Measurements from ENCODE around the gene PRR12. TPM values are rescaled to one million over a fixed set of nuclear protein-coding genes. Genes with fewer than 3 reads are reported as not detected.

The PRR12 gene
- total and polyA plus RNA-seq, 3 donors from 2014 or later = 15.7 to 33.1 (median 32.8) TPM

DNA sequence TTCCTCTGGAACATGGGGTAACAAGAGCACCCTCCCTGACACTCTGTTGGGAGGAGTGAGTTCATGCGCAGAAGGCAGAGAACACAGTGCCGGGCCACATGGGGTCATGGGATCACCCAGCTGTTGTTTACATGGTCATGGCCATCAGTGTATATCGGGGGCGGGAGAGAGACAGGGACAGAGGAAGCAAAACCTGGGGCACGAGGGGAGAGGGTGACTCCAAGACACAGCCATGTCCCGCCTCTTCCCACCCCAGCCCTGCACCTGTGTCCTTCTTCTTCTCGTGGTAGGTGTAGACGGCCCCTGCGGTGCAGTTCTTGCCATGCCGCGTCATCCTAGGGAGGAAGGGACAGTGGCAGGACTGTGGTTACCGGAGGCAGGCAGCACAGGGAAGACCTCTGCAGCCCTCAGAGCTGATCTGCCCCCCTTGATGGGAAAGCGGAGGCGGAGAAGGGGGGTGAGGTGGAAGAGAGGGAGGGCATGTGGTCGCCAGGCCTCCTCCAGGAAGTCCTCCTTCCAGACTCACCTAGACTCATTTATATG, 30.6 kb upstream of the PRR12 start:
- intact Hi-C loops (cut with DNase I; ENCODE audit: low total_unique reads) = no loop called here
- no peaks in the 10 kb centered on the region for H3K27me3 ChIP-seq
- no peak overlapping the region for H3K4me3 ChIP-seq
- H3K27ac ChIP-seq = no peak overlapping the region
- peaks cover 5% of the 10 kb centered on the region for H3K4me1 ChIP-seq
- peak; percentile 35 for DNase-seq
- no peaks in the 10 kb centered on the region for H3K9me3 ChIP-seq
- WGBS, 2 donors = 69 to 73% methylated on average over 15 of the region's 15 CpGs
- TF ChIP-seq, protein P1, sequence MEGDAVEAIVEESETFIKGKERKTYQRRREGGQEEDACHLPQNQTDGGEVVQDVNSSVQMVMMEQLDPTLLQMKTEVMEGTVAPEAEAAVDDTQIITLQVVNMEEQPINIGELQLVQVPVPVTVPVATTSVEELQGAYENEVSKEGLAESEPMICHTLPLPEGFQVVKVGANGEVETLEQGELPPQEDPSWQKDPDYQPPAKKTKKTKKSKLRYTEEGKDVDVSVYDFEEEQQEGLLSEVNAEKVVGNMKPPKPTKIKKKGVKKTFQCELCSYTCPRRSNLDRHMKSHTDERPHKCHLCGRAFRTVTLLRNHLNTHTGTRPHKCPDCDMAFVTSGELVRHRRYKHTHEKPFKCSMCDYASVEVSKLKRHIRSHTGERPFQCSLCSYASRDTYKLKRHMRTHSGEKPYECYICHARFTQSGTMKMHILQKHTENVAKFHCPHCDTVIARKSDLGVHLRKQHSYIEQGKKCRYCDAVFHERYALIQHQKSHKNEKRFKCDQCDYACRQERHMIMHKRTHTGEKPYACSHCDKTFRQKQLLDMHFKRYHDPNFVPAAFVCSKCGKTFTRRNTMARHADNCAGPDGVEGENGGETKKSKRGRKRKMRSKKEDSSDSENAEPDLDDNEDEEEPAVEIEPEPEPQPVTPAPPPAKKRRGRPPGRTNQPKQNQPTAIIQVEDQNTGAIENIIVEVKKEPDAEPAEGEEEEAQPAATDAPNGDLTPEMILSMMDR (IDR thresholded peaks at IDR 0.05) = no peak
- no peak for TF ChIP-seq POLR2A (IDR thresholded peaks at IDR 0.05)
- no peaks in the 10 kb centered on the region for H3K36me3 ChIP-seq (ENCODE audit: low read depth, missing control alignments)

DNA sequence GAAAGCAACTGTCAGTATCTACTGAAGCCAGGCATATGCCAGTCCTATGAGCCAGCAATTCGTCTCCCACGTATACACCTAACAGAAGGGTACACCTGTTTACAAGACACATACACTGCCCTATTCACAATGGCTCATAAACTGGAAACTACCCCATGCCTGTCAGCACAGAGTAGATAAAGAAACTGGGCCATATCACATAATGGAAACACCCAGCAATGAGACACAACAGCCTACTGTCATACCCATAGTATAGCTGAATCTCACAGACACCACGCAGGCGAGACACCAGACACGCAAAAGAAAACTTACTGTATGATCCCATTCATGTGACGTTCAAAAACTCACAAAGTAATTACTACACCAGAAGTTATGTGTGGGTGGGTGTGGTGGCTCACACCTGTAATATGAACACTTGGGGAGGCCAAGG, 26.4 kb upstream of the PRR12 start:
- peaks cover 5% of the 10 kb centered on the region for H3K4me1 ChIP-seq
- H3K27ac ChIP-seq = no peak overlapping the region
- no peaks in the 10 kb centered on the region for H3K9me3 ChIP-seq
- H3K36me3 ChIP-seq (ENCODE audit: low read depth, missing control alignments) = no peaks in the 10 kb centered on the region
- 76 to 90% methylated on average over 6 of the region's 6 CpGs for WGBS, 2 donors
- H3K4me3 ChIP-seq = no peak overlapping the region
- no peak for DNase-seq
- intact Hi-C loops (cut with DNase I; ENCODE audit: low total_unique reads) = no loop called here
- H3K27me3 ChIP-seq = no peaks in the 10 kb centered on the region
- no peak for TF ChIP-seq POLR2A (IDR thresholded peaks at IDR 0.05)

DNA sequence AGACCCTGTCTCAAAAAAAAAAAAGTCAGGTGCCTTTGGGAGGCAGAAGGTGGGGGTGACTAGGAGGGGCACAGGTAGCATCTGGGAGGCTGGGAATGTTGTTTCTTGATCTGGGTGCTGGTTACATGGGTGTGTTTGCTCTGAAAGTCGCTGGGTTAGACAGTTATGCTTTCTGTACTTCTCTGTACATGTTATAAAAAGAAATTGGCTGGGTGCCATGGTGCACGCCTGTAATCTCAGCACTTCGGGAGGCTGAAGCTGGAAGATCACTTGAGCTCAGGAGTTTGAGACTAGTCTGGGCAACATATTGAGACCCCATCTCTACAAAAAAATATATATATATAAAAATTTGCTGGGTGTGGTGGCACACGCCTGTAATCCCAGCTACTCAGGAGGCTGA, 25.7 kb upstream of the PRR12 start:
- DNase-seq = peak; percentile 68
- WGBS, 2 donors = 43 to 46% methylated on average over 4 of the region's 4 CpGs
- TF ChIP-seq POLR2A (IDR thresholded peaks at IDR 0.05) = no peak
- TF ChIP-seq, protein P1 (IDR thresholded peaks at IDR 0.05) = no peak
- Histone ChIP-seq H3K4me1 (peaks cover 6% of the 10 kb centered on the region), H3K36me3 (ENCODE audit: low read depth, missing control alignments) (no peaks in the 10 kb centered on the region), H3K27me3 (no peaks in the 10 kb centered on the region), H3K9me3 (no peaks in the 10 kb centered on the region), H3K27ac (no peak overlapping the region), H3K4me3 (no peak overlapping the region)
- intact Hi-C loops (cut with DNase I; ENCODE audit: low total_unique reads) = no loop called here

DNA sequence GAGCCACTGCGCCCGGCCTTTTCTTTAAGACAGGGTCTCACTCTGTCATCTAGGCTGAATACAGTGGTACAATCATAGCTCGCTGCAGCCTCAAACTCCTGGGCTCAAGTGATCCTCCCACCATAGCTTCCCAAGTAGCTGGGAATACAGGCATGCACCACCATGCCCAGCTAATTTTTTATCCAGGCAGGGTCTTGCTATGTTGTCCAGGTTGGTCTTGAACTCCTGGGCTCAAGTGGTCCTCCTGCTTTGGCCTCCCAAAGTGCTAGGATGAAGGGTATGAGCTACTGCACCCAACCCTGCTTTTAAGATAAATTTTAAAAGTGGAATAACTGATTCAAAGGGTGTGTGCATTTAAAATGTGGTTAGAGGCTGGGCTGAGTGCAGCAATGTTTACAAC, 24.7 kb upstream of the PRR12 start:
- no peaks in the 10 kb centered on the region for H3K9me3 ChIP-seq
- intact Hi-C loops (cut with DNase I; ENCODE audit: low total_unique reads) = no loop called here
- 66 to 95% methylated on average over 3 of the region's 3 CpGs for WGBS, 2 donors
- H3K36me3 ChIP-seq (ENCODE audit: low read depth, missing control alignments) = no peaks in the 10 kb centered on the region
- no peak for TF ChIP-seq POLR2A (IDR thresholded peaks at IDR 0.05)
- TF ChIP-seq, protein P1 (IDR thresholded peaks at IDR 0.05) = no peak
- H3K4me3 ChIP-seq = no peak overlapping the region
- H3K27ac ChIP-seq = no peak overlapping the region
- H3K27me3 ChIP-seq = no peaks in the 10 kb centered on the region
- no peak for DNase-seq
- peaks cover 13% of the 10 kb centered on the region for H3K4me1 ChIP-seq

DNA sequence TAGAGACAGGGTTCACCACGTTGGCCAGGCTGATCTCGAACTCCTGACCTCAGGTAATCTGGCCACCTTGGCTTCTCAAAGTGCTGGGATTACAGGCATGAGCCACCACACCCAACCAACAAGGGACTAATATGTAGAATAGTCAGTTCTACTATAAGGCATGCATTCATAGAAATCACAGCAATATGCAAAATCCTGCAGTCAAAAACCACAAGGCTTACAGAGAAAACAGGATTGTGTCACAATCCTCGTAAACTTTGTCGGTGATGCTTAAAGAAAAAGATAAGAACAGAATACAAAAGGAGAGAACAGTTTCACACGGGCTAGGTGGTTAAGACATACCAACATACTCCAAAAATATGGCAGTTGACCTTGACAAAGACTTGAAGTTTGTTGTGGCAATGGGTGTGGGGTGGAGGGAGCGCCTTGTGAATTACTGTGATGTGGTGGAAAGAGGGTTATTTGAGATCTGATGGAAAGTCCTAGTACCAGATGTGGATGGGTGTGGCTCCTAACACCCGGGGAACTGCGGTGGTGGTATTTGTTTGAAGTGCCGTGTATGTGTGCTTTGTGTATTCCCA, 23.0 kb upstream of the PRR12 start:
- no peak overlapping the region for H3K27ac ChIP-seq
- TF ChIP-seq POLR2A (IDR thresholded peaks at IDR 0.05) = no peak
- TF ChIP-seq, protein P1 (IDR thresholded peaks at IDR 0.05) = no peak
- H3K27me3 ChIP-seq = no peaks in the 10 kb centered on the region
- 51 to 56% methylated on average over 9 of the region's 9 CpGs for WGBS, 2 donors
- H3K4me1 ChIP-seq = peaks cover 18% of the 10 kb centered on the region
- H3K4me3 ChIP-seq = no peak overlapping the region
- intact Hi-C loops (cut with DNase I; ENCODE audit: low total_unique reads) = no loop called here
- H3K36me3 ChIP-seq (ENCODE audit: low read depth, missing control alignments) = no peaks in the 10 kb centered on the region
- no peak for DNase-seq
- H3K9me3 ChIP-seq = no peaks in the 10 kb centered on the region
